HepG2 (cell line): ENCODE results near the gene RPL19. TPM values are rescaled to one million over a fixed set of nuclear protein-coding genes. Genes with fewer than 3 reads are reported as not detected.

Experiments used
- ATAC-seq: fragments of 200-7000 bp; cut with Tn5 transposase; 3 replicates; pipeline ENCODE4 v1.9.1; 2020; ENCODE audit warnings: mild to moderate bottlenecking, moderate library complexity
- BruUV-seq: library from RNA; stranded (reverse); fragments of 400-500 nt; replicated peaks from 2 replicates; lab custom pipeline; 2021; lab: Mats Ljungman, UMichigan
- CTCF ChIA-PET: fragments of 300-600 bp; formaldehyde crosslinking; extraction: SDS; loops from one replicate; lab custom pipeline; 2021; ENCODE audit warnings: low total read pairs, inconsistent platforms, low intra/inter-chr PET ratio; lab: Yijun Ruan, JAX
- POLR2A ChIA-PET: fragments of 350-600 bp; sonication (Branson Sonifier 250); formaldehyde crosslinking; loops from one replicate; lab custom pipeline; 2020; ENCODE audit warnings: antibody characterized with exemption, inconsistent platforms; lab: Yijun Ruan, JAX
- DNase-seq: peaks from one replicate; pipeline ENCODE4 v3.0.0-alpha.2; 2015; ENCODE audit warnings: low spot score
- FAIRE-seq: peaks from 3 replicates; lab custom pipeline; 2011; peaks lifted over from hg19 to GRCh38; lab: Jason Lieb, UNC
- H2AFZ ChIP-seq: one replicate; pipeline ENCODE4 v1.6.1; 2011; ENCODE audit warnings: low read length, inconsistent platforms
- H3K27ac ChIP-seq: fragments of 300-600 bp; 3 replicates; pipeline ENCODE4 v1.8.0; 2011; ENCODE audit warnings: mixed run types, mild to moderate bottlenecking, mixed read lengths, low read length, inconsistent platforms; ENCODE audit not compliant: insufficient read depth; ENCODE audit errors: extremely low read length
- H3K27me3 ChIP-seq, 2 experiments: fragments of 200-600 bp in 1 of 2; 2 replicates in 1 of 2; 3 replicates in 1 of 2; pipeline versions ENCODE4 v1.6.0 to v1.8.0; 2011; ENCODE audit warnings: low read length in 2 of 2, mild to moderate bottlenecking in 2 of 2, moderate library complexity in 2 of 2, inconsistent platforms in 1 of 2; ENCODE audit not compliant: insufficient read depth in 2 of 2, control insufficient read depth in 1 of 2
- H3K36me3 ChIP-seq, 2 experiments: fragments of 200-600 bp in 1 of 2; replicated peaks in 1 of 2; 2 replicates in 1 of 2; 3 replicates in 1 of 2; pipeline versions ENCODE4 v1.5.1 to v1.8.0; 2011; ENCODE audit warnings: low read length in 2 of 2, inconsistent platforms in 1 of 2; ENCODE audit not compliant: insufficient read depth in 2 of 2, control insufficient read depth in 1 of 2
- H3K4me1 ChIP-seq: 2 replicates; pipeline ENCODE4 v1.5.1; 2012; ENCODE audit warnings: low read length, inconsistent platforms; ENCODE audit not compliant: insufficient read depth
- H3K4me2 ChIP-seq: 2 replicates; pipeline ENCODE4 v1.6.0; 2011; ENCODE audit warnings: low read depth, low read length, inconsistent platforms
- H3K4me3 ChIP-seq, 3 experiments: fragments of 200-600 bp in 1 of 3; sonication (generic), shearing (Covaris generic) in 1 of 3; replicated peaks in 1 of 3; 2 replicates each; pipeline ENCODE4 v1.5.1; 2011 to 2016; ENCODE audit warnings: low read length in 3 of 3, inconsistent platforms in 2 of 3, low read depth in 2 of 3, mild to moderate bottlenecking in 2 of 3, control low read depth in 1 of 3, mixed read lengths in 1 of 3; ENCODE audit not compliant: insufficient read depth in 1 of 3
- H3K79me2 ChIP-seq: one replicate; pipeline ENCODE4 v1.6.1; 2011; ENCODE audit warnings: low read length, inconsistent platforms; ENCODE audit not compliant: insufficient read depth
- H3K9ac ChIP-seq: 2 replicates; pipeline ENCODE4 v1.6.0; 2011; ENCODE audit warnings: mild to moderate bottlenecking, low read depth, low read length, inconsistent platforms; ENCODE audit not compliant: insufficient read depth
- H3K9me3 ChIP-seq: 2 replicates; pipeline ENCODE4 v1.5.1; 2012; ENCODE audit warnings: mild to moderate bottlenecking, low read length
- H4K20me1 ChIP-seq: 2 replicates; pipeline ENCODE4 v1.6.0; 2011; ENCODE audit warnings: inconsistent platforms, mild to moderate bottlenecking, low read length, moderate library complexity; ENCODE audit not compliant: insufficient read depth
- IKZF1 ChIP-seq: fragments of 450-650 bp; IDR thresholded peaks from 2 replicates; pipeline ENCODE4 v1.7.1; 2016
- NFRKB ChIP-seq: fragments of 450-650 bp; IDR thresholded peaks from 2 replicates; pipeline ENCODE4 v1.6.1; 2017
- SAP130 ChIP-seq: IDR thresholded peaks from 2 replicates; pipeline ENCODE4 v1.6.1; 2016; ENCODE audit warnings: low read depth
- ZMYM2 ChIP-seq: sonication (generic); formaldehyde crosslinking; IDR thresholded peaks from 2 replicates; pipeline ENCODE4 v1.8.0; 2022; ENCODE audit warnings: mild to moderate bottlenecking, missing genetic modification reagents
- WGBS: methylation state at CpG from one replicate; pipeline ENCODE4 v1.1.6; 2017; ENCODE audit warnings: low lambda C conversion rate; 5-methylcytosine and 5-hydroxymethylcytosine counted together
- in situ Hi-C: cut with HindIII; loops from 2 replicates; pipeline ENCODE4 v1.10.0; 2017; ENCODE audit warnings: low pct_unique_long_range_greater_than_20kb; ENCODE audit not compliant: extremely low pct_ligation_motif_present
- intact Hi-C: fragments of 100-400 bp; cut with micrococcal nuclease; formaldehyde crosslinking; loops from one replicate; pipeline ENCODE4 v1.10.0; 2022; ENCODE audit not compliant: unreplicated experiment
- polyA plus RNA-seq, 8 experiments: library from polyadenylated mRNA; depleted of rRNA in 3 of 8; stranded (reverse) in 7 of 8; unstranded in 1 of 8; fragments of >200 nt; fragmentation: Illumina TruSeq in 4 of 8; extraction: Trizol in 4 of 8; gene quantifications; 2 replicates each; pipeline versions ENCODE4 v1.2.1 to v1.2.3, GENCODE V29; 2011 to 2016; ENCODE audit warnings: low read depth in 4 of 8, missing spikeins in 1 of 8, mixed read lengths in 1 of 8; ENCODE audit not compliant: insufficient read depth in 1 of 8
- total RNA-seq, 5 experiments: library from RNA; depleted of rRNA; stranded (reverse); fragments of >200 nt; fragmentation: Illumina TruSeq; extraction: Trizol; gene quantifications; 2 replicates each; pipeline ENCODE4 v1.2.3, GENCODE V29; 2016; ENCODE audit warnings: low read depth in 1 of 5
- TF ChIP-seq, protein P1 (sequence below): IDR thresholded peaks from 2 replicates; pipeline ENCODE4 v1.4.0; 2020; ENCODE audit warnings: mild to moderate bottlenecking, missing genetic modification reagents
- TF ChIP-seq, protein P2 (sequence below): sonication (generic); formaldehyde crosslinking; IDR thresholded peaks from 2 replicates; pipeline ENCODE4 v1.5.0; 2020; ENCODE audit warnings: mild to moderate bottlenecking, missing genetic modification reagents

The RPL19 gene
- total and polyA plus RNA-seq, 2 of the 13 experiments (the other 11 are each of a cell fraction or from before 2014, with no cell fraction given) = 2,522 to 2,768 TPM

DNA sequence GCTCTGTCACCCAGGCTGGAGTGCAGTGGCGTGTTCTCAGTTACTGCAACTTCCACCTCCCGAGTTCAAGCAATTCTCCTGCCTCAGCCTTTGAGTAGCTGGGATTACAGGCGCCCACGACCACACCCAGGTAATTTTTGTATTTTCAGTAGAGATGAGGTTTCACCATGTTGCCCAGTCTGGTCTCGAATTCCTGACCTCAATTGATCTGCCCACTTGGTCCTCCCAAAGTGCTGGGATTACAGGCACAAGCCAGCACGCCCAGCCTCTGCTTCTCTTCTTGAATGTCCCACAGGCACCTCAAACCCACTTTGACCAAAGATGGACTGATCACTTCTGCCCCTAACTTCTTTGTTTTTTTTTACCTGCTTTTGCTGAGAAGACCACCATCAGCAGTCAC is 29.5 kb upstream of the RPL19 start:
- H4K20me1 ChIP-seq = no peaks in the 10 kb centered on the region; the same call in 1 of the 2 replicates
- TF ChIP-seq IKZF1 (no peak), ZMYM2 (no peak), SAP130 (CRISPR knock-in tag) (no peak), NFRKB (no peak)
- TF ChIP-seq, protein P1, sequence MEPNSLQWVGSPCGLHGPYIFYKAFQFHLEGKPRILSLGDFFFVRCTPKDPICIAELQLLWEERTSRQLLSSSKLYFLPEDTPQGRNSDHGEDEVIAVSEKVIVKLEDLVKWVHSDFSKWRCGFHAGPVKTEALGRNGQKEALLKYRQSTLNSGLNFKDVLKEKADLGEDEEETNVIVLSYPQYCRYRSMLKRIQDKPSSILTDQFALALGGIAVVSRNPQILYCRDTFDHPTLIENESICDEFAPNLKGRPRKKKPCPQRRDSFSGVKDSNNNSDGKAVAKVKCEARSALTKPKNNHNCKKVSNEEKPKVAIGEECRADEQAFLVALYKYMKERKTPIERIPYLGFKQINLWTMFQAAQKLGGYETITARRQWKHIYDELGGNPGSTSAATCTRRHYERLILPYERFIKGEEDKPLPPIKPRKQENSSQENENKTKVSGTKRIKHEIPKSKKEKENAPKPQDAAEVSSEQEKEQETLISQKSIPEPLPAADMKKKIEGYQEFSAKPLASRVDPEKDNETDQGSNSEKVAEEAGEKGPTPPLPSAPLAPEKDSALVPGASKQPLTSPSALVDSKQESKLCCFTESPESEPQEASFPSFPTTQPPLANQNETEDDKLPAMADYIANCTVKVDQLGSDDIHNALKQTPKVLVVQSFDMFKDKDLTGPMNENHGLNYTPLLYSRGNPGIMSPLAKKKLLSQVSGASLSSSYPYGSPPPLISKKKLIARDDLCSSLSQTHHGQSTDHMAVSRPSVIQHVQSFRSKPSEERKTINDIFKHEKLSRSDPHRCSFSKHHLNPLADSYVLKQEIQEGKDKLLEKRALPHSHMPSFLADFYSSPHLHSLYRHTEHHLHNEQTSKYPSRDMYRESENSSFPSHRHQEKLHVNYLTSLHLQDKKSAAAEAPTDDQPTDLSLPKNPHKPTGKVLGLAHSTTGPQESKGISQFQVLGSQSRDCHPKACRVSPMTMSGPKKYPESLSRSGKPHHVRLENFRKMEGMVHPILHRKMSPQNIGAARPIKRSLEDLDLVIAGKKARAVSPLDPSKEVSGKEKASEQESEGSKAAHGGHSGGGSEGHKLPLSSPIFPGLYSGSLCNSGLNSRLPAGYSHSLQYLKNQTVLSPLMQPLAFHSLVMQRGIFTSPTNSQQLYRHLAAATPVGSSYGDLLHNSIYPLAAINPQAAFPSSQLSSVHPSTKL (CRISPR knock-in tag) = no peak
- TF ChIP-seq, protein P2, sequence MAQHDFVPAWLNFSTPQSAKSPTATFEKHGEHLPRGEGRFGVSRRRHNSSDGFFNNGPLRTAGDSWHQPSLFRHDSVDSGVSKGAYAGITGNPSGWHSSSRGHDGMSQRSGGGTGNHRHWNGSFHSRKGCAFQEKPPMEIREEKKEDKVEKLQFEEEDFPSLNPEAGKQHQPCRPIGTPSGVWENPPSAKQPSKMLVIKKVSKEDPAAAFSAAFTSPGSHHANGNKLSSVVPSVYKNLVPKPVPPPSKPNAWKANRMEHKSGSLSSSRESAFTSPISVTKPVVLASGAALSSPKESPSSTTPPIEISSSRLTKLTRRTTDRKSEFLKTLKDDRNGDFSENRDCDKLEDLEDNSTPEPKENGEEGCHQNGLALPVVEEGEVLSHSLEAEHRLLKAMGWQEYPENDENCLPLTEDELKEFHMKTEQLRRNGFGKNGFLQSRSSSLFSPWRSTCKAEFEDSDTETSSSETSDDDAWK (CRISPR knock-in tag) = no peak
- TF ChIP-seq, all 625 proteins: peak for 0
- ATAC-seq (no peak), FAIRE-seq (no peak), DNase-seq (no peak)
- CTCF ChIA-PET = no interaction called here
- Histone ChIP-seq H3K27ac (no peak overlapping the region), H3K4me3 (no peak overlapping the region), H3K9ac (no peak overlapping the region), H3K4me2 (no peak overlapping the region), H2AFZ (no peak overlapping the region), H3K4me1 (no peaks in the 10 kb centered on the region), H3K27me3 (peaks cover 4 to 18% of the 10 kb centered on the region in 2 experiments; a peak in 4 of 5 replicates), H3K36me3 (no peaks in the 10 kb centered on the region), H3K9me3 (no peaks in the 10 kb centered on the region), H3K79me2 (no peaks in the 10 kb centered on the region)
- WGBS = 27% methylated on average over 6 of the region's 6 CpGs
- no TSS peak for BruUV-seq
- in situ Hi-C loops (loop anchor here (25.0 kb wide), 1 partner anchor 408 kb away; the partner anchor contains the start of gene PSMB3), intact Hi-C loops (no loop called here)
- POLR2A ChIA-PET = no interaction called here
